Stimulated activated CD4-positive, alpha-beta T cell treated with anti-CD3 and anti-CD28 coated beads, Interleukin-1b, Interleukin-23, amount 100 ng/mL, for 48 hours (primary cell): ENCODE data around the gene LAMB4.

Experiments used
- DNase-seq: peaks from one replicate; pipeline ENCODE4 v3.0.0-alpha.2; 2020

LAMB4 gene, protein sequence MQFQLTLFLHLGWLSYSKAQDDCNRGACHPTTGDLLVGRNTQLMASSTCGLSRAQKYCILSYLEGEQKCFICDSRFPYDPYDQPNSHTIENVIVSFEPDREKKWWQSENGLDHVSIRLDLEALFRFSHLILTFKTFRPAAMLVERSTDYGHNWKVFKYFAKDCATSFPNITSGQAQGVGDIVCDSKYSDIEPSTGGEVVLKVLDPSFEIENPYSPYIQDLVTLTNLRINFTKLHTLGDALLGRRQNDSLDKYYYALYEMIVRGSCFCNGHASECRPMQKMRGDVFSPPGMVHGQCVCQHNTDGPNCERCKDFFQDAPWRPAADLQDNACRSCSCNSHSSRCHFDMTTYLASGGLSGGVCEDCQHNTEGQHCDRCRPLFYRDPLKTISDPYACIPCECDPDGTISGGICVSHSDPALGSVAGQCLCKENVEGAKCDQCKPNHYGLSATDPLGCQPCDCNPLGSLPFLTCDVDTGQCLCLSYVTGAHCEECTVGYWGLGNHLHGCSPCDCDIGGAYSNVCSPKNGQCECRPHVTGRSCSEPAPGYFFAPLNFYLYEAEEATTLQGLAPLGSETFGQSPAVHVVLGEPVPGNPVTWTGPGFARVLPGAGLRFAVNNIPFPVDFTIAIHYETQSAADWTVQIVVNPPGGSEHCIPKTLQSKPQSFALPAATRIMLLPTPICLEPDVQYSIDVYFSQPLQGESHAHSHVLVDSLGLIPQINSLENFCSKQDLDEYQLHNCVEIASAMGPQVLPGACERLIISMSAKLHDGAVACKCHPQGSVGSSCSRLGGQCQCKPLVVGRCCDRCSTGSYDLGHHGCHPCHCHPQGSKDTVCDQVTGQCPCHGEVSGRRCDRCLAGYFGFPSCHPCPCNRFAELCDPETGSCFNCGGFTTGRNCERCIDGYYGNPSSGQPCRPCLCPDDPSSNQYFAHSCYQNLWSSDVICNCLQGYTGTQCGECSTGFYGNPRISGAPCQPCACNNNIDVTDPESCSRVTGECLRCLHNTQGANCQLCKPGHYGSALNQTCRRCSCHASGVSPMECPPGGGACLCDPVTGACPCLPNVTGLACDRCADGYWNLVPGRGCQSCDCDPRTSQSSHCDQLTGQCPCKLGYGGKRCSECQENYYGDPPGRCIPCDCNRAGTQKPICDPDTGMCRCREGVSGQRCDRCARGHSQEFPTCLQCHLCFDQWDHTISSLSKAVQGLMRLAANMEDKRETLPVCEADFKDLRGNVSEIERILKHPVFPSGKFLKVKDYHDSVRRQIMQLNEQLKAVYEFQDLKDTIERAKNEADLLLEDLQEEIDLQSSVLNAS (N-terminal part only)

DNA sequence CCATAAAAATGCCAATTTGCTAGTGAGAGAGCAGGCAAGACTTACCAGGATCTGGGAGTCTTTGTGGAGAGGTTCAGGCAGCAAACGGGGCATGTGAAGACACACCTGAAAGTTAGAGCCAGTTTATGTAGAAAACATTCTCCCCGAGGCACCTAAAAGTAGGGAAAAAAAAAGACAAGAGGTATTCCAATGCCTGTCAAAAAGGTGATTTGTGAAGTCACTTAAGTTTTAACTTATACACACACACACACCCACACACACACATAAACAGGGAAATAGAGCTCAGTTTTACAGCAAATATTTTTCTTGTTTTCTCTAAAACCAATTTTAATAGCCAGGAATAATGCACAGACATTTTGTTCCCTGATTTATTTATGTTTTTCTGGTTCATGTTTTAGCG lies at the start of gene LAMB4:
Gene LAMB4, minus strand, starts transcription at position 101 of the 400 bp plus-strand sequence. CDS start 7,197 bp downstream, outside the sequence.
- no peak for DNase-seq

DNA sequence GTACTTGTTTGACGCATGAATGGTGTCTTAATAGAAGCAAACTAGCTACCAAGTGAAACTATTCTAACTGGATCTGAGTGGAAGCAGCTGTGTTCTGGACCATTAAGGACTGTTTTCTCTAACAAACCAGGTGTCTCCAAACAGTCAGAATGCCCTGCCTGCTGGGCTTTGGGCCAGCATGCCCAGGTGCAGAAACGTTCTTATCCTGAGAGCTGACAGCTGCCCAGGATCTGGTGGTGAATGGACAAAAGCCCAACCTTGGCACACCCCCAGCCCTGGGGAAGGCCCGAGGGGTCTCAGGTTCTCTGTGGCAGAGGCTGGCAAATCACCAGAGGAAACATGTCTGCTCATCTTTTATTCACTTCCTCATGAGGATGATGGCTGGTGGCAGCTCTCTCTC lies 48.2 kb upstream of the LAMB4 start:
- no peak for DNase-seq

DNA sequence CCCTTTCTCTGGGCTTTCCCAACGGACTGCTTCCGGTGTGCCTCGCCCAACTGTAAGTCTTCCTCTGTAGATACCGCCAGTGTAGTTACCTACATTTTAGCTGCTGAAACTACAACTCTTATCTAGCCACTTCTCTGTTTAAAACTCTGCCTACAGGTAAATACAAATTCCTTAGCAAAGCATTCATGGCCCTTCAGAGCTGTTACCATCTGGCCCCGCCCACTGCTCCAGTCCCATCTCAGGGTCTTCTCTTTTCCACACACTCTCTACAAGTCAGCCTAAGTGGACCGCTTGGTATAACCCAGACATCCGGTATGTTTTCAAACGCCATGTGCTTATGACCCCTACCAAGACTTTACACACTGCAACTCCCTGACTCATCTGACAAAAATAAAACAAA lies 41.0 kb upstream of the LAMB4 start:
- no peak for DNase-seq

DNA sequence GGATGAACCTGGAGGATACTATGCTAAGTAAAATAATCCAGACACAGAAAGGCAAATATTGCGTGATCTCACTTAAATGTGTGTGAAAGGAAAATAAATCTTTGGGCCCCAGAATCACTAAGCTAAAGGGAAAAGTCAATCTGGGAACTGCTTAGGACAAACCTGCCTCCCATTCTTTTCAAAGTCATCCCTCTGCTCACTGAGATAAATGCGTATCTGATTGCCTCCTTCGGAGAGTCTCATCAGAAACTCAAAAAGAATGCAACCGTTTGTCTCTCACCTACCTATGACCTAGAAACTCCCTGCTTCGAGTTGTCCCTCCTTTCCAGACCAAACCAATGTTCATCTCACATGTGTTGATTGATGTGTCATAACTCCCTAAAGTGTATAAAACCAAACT lies 40.1 kb upstream of the LAMB4 start:
- no peak for DNase-seq

DNA sequence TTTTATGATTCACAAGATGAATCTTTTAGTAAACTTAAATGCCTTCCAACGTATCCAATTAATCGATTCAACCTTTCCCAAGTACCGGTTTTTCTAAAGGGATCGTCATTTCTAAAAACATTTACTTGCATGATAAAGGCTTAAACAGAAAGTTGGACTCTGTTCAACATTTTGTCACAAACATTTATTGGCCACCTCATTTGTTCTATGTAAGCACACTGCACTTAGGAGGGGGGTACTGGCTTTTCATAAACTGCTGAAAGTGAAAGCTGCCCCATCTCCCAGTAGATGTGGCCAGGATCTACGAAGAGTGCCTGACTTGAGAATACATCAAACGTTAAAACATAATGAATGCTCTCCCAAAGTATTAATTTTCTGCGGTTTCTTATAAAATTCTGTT lies 37.3 kb upstream of the LAMB4 start:
- no peak for DNase-seq

DNA sequence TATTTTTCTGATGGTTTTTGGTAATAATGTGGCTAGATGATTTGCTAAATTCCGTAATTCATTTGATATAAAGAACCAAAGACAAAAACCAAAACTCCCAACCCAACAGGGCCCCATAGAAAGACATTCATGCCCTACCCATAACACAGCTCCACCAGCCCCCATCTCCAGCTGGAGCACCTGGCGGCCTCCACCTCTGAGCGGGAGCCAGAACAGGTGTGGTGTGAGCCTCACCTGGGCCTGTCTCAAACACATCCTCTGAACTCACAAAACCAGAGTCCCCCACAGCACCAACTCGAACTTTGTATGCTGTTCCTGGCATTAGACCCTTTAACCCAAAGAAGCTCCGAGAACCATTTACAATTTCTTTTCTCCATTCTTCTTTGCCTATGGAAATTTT lies 36.5 kb upstream of the LAMB4 start:
- DNase-seq = no peak

DNA sequence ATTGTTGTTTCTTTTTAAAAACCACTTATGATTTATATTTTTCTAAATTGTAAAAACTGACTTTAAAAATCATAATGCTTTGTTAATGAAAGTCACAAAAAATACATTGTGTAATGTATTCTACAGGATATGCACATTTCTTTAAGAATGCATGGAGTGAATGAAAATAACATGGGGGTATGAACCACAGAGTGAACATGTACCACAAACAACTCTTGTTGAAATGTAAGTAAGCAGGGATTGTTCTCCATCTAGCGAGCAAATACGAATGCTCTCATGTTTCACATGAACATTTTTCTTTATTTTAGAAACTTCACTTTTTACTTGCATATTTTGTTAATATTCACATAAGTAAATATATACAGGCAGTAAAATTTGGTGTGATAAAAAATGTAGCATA lies 35.6 kb upstream of the LAMB4 start:
- DNase-seq = no peak

DNA sequence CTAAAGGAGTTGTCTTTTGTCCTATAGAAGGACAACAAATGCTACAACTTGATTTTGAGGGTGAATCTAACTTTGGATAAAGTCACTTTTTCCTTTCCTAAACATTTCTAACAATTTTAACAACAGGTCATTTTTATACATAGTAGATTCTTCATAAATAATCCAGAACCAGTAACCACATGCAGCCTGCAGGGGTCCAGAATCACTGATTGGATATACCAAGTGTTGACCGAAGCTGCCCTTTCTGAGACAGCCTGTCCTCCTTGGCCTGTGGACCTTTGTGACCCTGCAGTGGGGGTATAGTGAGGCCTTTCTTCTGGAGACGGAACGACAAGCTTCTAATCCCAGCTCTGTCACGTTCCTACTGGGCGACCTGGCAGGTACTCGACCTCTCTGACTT lies 34.8 kb upstream of the LAMB4 start:
- no peak for DNase-seq

DNA sequence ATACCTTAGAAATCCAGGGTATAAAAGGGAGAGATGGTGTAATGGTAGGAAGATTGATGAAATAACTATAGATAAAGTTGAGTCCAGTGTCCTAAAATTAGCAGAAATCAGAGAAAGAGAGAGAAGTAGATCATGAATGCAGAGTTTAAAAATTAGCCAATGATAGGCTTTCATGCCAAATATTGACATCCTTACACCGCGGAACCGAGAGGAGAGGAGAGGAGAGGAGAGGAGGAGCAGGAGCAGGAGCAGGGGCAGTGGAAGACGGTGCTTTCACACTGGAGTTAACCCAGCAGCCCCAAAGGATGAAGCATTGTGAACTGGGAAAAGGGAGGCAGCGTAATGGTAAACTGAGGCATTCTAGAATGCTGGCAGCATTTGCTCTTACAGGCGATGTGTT lies 34.2 kb upstream of the LAMB4 start:
- no peak for DNase-seq

DNA sequence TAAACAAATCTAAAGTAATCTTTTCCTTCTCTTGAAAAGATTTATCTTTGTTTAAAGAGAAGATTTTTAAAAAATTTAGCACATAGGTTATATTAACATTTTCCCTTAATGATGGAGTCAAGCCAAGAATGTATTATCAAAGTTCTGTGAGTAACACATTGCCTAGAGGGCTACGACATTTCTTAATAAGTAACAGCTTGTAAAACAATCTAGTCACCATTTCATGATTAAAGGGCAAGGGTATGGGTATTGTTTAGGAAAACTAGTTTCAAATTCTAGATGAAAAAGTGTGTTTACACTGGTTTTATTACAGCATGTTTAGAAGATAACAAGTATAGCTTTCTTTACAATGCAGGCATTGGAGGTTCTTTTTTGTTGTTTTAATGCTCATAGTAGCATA lies 28.6 kb upstream of the LAMB4 start:
- no peak for DNase-seq

DNA sequence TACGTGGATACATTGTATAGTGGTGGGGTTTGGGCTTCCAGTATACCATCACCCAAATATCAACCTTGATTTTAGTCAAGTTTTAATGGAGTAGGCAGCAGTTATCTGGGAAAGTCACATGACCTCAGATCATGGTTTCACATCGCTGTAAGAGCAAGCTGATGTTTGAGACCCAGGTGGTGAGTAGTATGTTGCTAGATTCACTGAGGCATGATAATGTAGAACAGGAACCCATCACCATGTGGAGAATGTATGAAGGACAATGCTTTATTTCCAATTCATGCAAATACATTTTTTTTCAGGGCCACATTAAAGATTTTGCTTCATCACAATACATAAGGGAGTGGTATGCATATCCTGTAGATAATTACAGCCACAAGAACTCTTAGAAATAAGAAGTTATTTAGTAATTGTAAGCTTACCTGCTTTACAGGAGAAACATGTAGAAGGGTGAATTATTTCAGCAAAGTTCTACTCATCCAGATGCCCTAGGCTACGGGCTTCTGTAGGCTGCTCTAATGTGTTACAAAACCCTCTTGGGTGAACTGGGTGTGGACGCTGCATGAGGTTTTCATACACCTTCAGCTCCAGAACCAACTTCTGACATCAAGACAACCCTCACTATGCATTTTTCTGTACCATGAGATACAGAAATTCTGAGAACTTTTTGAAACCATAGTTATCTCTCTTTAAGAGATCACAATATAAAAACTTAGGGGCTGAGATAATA lies 27.6 kb upstream of the LAMB4 start:
- DNase-seq = no peak

DNA sequence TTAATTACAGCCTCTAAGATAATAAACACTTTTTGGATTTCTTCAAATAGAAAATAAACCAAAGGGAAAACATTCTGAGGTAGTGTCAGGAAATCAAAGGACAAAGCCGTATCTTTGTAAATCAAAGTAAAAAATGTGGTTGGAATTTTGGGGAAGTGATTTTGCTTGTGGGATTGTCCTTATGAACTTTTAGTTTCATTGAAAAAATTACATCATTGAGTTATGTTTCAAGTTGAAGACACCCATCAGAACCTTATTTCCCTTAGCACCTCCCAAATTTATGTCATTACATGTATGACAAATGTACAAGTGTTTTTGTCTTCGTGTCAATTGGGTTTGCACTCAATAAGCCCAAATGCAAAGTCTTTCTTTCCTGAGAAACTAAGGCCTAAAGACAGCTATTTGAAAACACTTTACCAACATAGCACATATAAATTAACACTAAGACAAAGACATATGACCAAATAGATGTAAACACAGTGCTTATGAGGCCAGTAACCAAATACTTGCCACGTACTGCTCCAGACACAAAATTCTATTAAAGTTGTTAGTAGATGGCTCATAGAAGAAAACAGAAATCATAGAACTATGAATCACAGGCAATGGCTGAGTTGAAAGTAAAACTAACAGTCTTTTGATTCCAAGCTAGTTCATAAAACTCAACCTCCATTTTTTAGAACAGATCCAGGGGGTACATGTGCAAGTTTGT lies 26.9 kb upstream of the LAMB4 start:
- no peak for DNase-seq

DNA sequence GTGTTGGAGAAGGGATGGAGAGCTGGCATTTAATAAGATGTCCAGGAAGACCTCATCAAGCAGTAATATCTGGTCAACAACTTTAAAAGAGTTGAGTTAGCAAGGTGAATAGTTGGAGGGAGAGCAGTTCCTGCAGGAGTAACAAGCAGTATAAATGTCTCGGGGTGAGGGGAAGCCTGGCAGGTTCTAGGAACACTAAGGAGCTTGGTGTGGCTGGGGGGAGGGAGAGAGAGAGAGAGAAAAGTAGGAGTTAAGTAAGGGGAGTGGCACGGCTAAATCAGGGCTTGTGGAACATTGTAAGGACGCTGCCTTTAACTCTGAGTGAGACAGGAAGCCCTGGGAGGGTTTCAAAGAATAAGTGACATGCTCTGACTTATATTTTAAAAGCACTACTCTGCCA lies 22.0 kb upstream of the LAMB4 start:
- no peak for DNase-seq

DNA sequence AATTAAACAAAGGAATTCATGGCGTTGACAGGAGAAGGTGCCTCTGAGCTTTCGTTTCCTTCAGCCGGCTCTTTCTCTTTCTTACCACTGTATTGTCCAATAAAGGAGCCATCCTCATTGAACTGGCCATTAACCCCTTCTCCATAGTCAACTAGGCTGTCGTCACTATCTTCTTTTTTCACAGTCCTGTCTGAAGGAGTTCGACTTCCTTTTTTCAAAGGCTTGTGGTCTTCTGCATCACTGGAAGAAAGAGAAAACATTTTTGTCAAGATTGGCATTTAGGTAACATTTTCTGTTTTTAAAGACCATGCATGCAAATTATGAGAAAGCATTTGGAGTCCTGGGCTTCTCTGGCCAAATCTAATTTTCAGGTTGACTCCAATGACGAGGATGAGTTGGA lies 19.7 kb upstream of the LAMB4 start:
- no peak for DNase-seq

DNA sequence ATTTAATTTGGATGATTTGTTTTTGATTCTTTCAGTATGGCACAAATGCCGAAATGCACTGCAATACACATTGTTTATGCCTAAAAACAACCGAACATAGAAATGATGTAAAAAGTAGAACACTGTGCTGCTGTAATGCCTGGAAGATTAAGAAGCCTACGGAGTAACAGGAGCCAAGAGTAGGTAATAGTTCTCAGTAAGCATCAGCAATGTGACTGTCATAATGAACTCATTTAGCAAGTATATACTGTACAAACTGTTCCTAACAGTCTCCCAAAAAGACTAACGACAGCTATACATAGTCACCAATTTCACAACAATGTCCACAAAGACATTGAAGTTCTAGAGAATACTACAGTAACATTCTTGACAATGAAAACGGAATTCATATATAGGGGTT lies 19.0 kb upstream of the LAMB4 start:
- no peak for DNase-seq

DNA sequence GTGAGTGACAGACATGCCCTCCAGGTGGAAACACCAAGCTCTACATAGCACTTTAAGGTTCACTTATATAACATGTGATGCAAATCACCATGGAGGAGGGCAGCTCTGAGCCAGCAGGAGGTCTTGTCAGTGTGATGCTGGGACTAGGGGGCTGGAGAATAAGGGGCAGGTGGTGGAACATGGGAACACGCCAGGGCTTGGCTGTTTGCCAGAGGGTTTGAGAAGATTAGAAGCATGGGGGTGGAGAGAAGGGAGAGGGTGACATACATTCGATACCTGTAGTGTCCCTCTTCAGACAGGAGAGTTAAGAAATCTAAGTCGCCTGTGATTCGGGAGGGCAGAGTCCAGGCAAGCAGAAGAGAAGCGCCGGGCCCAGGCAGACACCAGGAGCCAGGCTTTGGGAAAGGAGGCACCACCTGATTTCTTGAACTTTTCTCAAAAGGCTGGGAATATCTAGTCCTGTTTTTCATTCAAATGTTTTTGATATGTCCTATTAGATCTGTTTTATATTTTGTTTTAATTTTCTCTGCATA lies 16.9 kb upstream of the LAMB4 start:
- DNase-seq = no peak

DNA sequence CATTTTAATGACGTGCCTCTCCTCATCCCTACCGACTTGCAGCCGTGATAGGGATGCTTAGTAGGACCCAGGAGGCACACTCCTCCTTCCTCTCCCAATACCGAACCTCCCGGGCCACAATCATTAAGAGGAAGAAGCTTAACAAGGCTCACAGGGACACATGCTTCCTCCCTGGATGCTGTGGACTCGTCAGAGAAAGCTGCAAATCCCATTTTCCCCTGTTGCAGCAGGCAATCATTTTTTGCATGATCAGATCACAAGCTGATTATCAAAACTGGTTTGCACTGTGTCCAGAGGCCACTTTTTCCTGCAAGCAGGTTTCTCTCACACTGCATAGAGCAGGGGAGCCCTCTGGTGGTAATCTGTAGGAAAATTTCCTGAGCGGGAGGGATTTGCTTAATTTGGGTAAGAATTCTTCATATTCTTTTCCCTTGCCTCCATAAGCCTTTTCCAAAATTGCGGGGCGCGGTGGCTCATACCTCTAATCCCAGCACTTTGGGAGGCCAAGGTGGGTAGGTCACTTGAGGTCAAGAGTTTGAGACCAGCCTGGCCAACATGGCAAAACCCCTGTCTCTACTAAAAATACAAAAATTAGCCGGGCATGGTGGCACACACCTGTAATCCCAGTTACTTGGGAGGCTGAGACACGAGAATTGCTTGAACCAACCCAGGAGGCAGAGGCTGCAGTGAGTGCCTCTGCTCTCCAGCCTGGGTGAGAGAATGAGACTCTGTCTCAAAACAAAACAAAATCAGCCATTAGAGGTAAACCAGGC lies 16.1 kb upstream of the LAMB4 start:
- DNase-seq = peak; percentile 39

DNA sequence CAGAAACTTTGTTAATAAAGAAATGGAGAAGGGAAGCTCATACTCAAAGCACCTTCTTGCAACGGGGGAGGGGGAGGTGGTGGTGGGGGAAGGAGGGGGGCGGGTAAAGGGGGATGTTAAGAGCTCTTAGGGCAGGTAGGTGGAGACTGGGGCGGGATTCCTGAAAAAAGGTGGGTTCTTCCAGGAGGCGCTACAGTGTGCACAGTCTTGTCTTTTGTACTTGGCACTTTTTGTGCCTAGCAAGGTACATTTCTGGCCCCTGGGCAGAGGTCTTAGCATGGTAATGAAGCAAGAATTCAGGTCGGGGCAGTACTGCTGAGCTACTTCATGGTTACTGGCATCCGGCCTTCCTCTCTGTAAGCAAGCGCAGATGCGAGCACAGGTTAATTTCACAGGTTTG lies 15.2 kb upstream of the LAMB4 start:
- no peak for DNase-seq

DNA sequence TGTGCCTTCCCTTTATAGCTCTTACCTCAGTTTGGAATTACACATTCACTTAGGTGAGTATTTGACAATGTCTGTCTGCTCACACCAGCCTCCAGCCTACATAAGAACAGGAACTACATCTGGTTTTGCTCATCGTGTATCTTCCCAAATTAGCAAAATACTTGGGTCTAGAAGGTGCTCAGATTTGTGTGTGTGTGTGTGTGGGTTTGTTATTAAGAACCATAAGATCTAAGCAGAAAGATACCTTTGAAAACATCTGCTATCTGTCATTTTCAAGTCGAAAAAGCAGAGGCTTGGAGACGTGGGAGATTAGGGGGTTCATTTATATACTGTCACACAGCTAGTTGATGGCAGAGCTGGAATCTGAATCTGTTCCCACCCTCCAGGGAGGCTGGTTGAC lies 14.8 kb upstream of the LAMB4 start:
- DNase-seq = no peak

DNA sequence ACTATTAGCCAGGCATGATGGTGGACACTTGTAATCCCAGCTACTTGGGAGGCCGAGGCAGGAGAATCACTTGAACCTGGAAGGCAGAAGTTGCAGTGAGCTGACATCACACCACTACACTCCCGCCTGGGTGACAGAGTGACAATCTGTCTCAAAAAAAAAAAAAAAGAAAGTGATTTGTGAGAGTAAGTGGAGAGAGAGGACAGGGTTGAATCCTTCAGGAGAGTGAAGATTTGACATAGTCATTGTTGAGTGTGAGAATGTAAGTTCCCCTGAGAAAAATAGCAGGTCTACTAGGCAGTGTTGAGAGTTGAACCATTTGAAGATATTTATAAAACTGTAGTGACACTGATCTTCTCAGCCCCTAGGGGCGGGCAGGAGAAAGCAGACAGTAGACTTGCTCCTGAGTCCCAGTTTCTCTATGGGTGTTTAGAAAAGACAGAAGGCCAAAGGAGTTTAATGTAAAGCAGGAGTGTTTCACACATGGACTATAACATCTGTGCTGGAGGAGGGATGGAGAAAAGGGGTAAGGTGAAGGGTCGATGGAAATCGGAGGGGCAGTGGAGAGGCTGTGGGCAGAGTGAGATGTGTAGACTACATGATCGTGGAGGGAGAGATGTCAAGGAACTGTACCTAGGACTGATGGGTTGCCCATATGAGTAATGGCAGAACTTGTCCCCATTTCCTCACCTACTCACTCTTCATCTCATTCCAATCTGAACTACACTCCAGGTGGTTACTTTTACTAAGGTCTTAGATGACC lies 13.7 kb upstream of the LAMB4 start:
- no peak for DNase-seq
